ENCODE results near the gene HMGA1. TPM values are rescaled to one million over a fixed set of nuclear protein-coding genes. Genes with fewer than 3 reads are reported as not detected.

HMGA1 gene, protein sequence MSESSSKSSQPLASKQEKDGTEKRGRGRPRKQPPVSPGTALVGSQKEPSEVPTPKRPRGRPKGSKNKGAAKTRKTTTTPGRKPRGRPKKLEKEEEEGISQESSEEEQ
- 154 and 202 TPM in 2 replicates for total RNA-seq (2022)
- Bru-seq, nascent RNA, result percentile 76 among the genes with signal in this experiment
- percentile 90 among the genes with signal in this experiment for BruChase-seq, experiment 1, labeled RNA remaining after a 6-hour chase
- BruChase-seq, experiment 2, labeled RNA remaining after a 2-hour chase, result percentile 74 among the genes with signal in this experiment
- long read RNA-seq, transcript HMGA1-201 (6 exons, 1,920 nt), result major isoform, 140 of 366 reads
- long read RNA-seq, transcript HMGA1-205 (5 exons, 2,159 nt), result minor isoform, 16 of 366 reads
- long read RNA-seq, transcript HMGA1-204 (6 exons, 1,887 nt), result minor isoform, 57 of 366 reads
- long read RNA-seq, transcript HMGA1-206 (5 exons, 716 nt), result minor isoform, 7 of 366 reads
- long read RNA-seq, partial matches to known transcripts, result 121 of 366 reads
- long read RNA-seq, other reads (novel, unspliced or antisense), result 22 of 366 reads

DNA sequence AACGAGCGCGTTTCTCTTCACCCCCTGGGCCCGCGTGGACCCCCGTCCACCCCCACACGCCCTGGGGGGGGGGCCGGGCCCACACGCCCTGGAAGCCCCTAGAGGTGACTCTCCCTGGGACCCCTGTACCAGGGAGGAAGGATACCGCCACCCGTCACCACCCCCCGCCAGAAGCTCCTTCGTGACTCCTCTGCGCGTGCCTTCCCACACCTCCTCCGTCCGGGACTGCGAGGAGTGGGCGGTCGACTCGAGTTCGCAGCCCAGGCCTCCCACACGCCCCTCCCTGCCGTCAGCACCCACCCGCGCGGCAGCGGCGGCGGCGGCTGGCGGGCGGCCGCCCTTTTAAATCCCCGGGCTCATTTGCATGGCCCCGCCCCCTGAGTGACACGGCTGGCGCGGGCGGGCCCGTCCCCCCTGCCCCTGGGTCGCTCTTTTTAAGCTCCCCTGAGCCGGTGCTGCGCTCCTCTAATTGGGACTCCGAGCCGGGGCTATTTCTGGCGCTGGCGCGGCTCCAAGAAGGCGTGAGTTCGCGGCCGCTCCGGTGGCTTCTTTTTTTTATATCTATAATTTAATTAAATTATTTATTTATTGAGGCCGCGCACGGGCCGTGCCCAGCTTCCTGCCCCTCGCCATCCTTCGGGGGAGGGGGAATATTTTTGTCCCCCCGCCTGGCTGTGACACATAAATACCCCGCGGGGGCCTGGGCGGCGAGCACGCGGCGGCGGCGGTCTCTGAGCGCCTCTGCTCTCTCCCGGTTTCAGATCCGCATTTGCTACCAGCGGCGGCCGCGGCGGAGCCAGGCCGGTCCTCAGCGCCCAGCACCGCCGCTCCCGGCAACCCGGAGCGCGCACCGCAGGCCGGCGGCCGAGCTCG, at the start of gene HMGA1:
Gene HMGA1, plus strand, starts transcription at position 431 of the 873 bp plus-strand sequence. CDS start 3,908 bp downstream, outside the sequence.
- no peaks in the 10 kb centered on the region for H3K9me3 Mint-ChIP-seq (ENCODE audit: unreplicated experiment)
- H3K27ac Mint-ChIP-seq (ENCODE audit: low read depth, unreplicated experiment), result no peak within 1 kb of the TSS
- no TSS peak for BruUV-seq (replicated peaks)
- H3K4me1 Mint-ChIP-seq (ENCODE audit: insufficient read depth, unreplicated experiment), result peaks cover 12% of the 10 kb centered on the region
- TF ChIP-seq, protein P1, sequence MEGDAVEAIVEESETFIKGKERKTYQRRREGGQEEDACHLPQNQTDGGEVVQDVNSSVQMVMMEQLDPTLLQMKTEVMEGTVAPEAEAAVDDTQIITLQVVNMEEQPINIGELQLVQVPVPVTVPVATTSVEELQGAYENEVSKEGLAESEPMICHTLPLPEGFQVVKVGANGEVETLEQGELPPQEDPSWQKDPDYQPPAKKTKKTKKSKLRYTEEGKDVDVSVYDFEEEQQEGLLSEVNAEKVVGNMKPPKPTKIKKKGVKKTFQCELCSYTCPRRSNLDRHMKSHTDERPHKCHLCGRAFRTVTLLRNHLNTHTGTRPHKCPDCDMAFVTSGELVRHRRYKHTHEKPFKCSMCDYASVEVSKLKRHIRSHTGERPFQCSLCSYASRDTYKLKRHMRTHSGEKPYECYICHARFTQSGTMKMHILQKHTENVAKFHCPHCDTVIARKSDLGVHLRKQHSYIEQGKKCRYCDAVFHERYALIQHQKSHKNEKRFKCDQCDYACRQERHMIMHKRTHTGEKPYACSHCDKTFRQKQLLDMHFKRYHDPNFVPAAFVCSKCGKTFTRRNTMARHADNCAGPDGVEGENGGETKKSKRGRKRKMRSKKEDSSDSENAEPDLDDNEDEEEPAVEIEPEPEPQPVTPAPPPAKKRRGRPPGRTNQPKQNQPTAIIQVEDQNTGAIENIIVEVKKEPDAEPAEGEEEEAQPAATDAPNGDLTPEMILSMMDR (IDR thresholded peaks at IDR 0.05; ENCODE audit: unreplicated experiment), result no peak
- H3K4me3 Mint-ChIP-seq (ENCODE audit: unreplicated experiment), result peak within 1 kb of the TSS; percentile 70
- no peaks in the 10 kb centered on the region for H3K36me3 Mint-ChIP-seq (ENCODE audit: insufficient read depth, unreplicated experiment)
- CTCF ChIA-PET, result interaction anchor here (0.6 to 1.5 kb wide), 4 partner anchors 13 to 469 kb away, joined by 3 to 5 read pairs (median 3); no protein-coding TSS in a partner anchor
- no peaks in the 10 kb centered on the region for H3K27me3 Mint-ChIP-seq (ENCODE audit: insufficient read depth, unreplicated experiment)
- DNase-seq (ENCODE audit: unreplicated experiment), result peak; percentile 92
- POLR2A ChIA-PET, result interaction anchor here (0.7 to 1.7 kb wide), 8 partner anchors 11 to 189 kb away, joined by 3 to 21 read pairs (median 4); partner anchors contain the start of genes RPS10 and SMIM29
- intact Hi-C loops (cut with micrococcal nuclease), result no loop called here

DNA sequence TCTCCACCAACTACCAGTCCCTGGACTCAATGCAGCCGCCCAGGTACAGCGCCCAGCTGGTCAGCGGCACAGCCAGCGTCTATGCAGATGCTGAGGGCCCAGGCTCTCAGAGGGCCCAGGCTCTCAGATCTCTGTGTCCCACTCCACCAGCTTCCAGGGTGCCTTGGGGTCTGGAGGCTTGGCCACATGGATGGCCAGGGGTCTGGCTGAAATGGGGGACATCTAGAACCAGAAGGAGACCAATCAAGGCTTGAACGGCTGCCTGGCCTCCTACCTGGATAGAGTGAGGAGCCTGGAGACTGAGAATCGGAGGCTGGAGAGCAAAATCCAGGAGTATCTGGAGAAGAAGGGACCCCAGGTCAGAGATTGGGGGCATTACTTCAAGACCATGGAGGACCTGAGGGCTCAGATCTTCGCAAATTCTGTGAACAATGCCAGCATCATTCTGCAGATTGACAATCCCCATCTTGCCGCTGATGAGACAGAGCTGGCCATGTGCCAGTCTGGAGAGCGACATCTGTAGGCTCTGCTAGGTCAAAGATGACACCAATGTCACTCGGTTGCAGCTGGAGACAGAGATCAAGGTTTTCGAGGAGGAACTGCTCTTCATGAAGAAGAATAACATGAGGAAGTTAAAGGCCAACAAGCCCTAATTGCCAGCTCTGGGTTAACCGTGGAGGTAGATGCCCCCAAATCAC, 46.7 kb upstream of the HMGA1 start:
- Mint-ChIP-seq H3K27me3 (ENCODE audit: insufficient read depth, unreplicated experiment) (no peaks in the 10 kb centered on the region), H3K9me3 (ENCODE audit: unreplicated experiment) (no peaks in the 10 kb centered on the region), H3K4me1 (ENCODE audit: insufficient read depth, unreplicated experiment) (no peaks in the 10 kb centered on the region), H3K27ac (ENCODE audit: low read depth, unreplicated experiment) (no peak overlapping the region), H3K4me3 (ENCODE audit: unreplicated experiment) (no peak overlapping the region), H3K36me3 (ENCODE audit: insufficient read depth, unreplicated experiment) (no peaks in the 10 kb centered on the region)
- intact Hi-C loops (cut with micrococcal nuclease), result no loop called here
- no peak for DNase-seq (ENCODE audit: unreplicated experiment)
- no TSS peak for BruUV-seq (replicated peaks)
- CTCF ChIA-PET, result interaction anchor here (0.5 to 2.1 kb wide), 4 partner anchors 12 to 226 kb away, joined by 3 to 8 read pairs (median 4); no protein-coding TSS in a partner anchor
- POLR2A ChIA-PET, result interaction anchor here (0.6 to 0.8 kb wide), 2 partner anchors 225 to 606 kb away, joined by 3 to 4 read pairs; no protein-coding TSS in a partner anchor
- TF ChIP-seq, protein P1 (IDR thresholded peaks at IDR 0.05; ENCODE audit: unreplicated experiment), result no peak

DNA sequence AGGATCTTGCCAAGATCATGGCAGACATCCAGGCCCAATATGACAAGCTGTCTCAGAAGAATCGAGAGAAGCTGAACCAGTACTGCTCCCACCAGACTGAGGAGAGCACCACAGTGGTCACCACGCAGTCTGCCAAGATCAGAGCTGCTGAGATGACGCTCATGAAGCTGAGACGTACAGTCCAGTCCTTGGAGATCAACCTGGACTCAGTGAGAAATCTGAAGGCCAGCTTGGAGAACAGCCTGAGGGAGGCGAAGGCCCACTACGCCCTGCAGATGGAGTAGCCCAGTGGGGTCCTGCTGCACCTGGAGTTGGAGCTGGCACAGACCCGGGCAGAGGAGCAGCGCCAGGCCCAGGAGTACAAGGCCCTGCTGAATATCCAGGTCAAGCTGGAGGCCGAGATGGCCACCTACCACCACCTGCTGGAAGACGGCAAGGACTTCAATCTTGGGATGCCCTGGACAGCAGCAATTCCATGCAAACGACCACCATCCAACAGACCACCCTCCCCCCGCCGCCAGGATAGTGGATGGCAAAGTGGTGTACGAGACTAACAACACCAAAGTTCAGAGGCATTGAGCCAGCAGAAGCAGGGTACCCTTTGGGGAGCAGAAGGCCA, 46.1 kb upstream of the HMGA1 start:
- ChIA-PET CTCF (interaction anchor here (0.5 to 2.1 kb wide), 3 partner anchors 11 to 27 kb away, joined by 3 to 8 read pairs (median 4); no protein-coding TSS in a partner anchor), POLR2A (interaction anchor here (0.6 kb wide), 1 partner anchor 224 kb away, joined by 4 read pairs; no protein-coding TSS in a partner anchor)
- Mint-ChIP-seq H3K36me3 (ENCODE audit: insufficient read depth, unreplicated experiment) (no peaks in the 10 kb centered on the region), H3K9me3 (ENCODE audit: unreplicated experiment) (no peaks in the 10 kb centered on the region), H3K4me3 (ENCODE audit: unreplicated experiment) (no peak overlapping the region), H3K27me3 (ENCODE audit: insufficient read depth, unreplicated experiment) (no peaks in the 10 kb centered on the region), H3K27ac (ENCODE audit: low read depth, unreplicated experiment) (no peak overlapping the region), H3K4me1 (ENCODE audit: insufficient read depth, unreplicated experiment) (no peaks in the 10 kb centered on the region)
- TF ChIP-seq, protein P1 (IDR thresholded peaks at IDR 0.05; ENCODE audit: unreplicated experiment), result no peak
- DNase-seq (ENCODE audit: unreplicated experiment), result no peak
- intact Hi-C loops (cut with micrococcal nuclease), result no loop called here
- no TSS peak for BruUV-seq (replicated peaks)
